Loucy (cell line): ENCODE data around the gene GDF11.

Experiments
- H2AFZ ChIP-seq: fragments of 200-600 bp; sonication (generic); 2 replicates; pipeline ENCODE4 v1.6.0; 2016; ENCODE audit warnings: antibody characterized with exemption, mild to moderate bottlenecking, low read length, moderate library complexity
- H3F3A ChIP-seq: fragments of 200-600 bp; 2 replicates; pipeline ENCODE4 v1.6.0; 2016; ENCODE audit warnings: antibody characterized with exemption, low read depth, mild to moderate bottlenecking
- H3K27me3 ChIP-seq: fragments of 200-600 bp; sonication (generic); 2 replicates; pipeline ENCODE4 v1.6.1; 2014; ENCODE audit warnings: low read length, mild to moderate bottlenecking; ENCODE audit not compliant: insufficient read depth, poor library complexity, severe bottlenecking
- H3K36me3 ChIP-seq: fragments of 200-600 bp; sonication (generic); 2 replicates; pipeline ENCODE4 v1.6.1; 2016; ENCODE audit warnings: low read length; ENCODE audit not compliant: insufficient read depth
- H3K4me1 ChIP-seq: fragments of 200-600 bp; sonication (generic); 2 replicates; pipeline ENCODE4 v1.5.1; 2014; ENCODE audit warnings: low read length, mild to moderate bottlenecking; ENCODE audit not compliant: insufficient read depth, poor library complexity, severe bottlenecking
- H3K4me2 ChIP-seq: fragments of 200-600 bp; sonication (generic); 2 replicates; pipeline ENCODE4 v1.6.0; 2014; ENCODE audit warnings: antibody characterized with exemption, low read length, low read depth, mild to moderate bottlenecking; ENCODE audit not compliant: poor library complexity, severe bottlenecking
- H3K4me3 ChIP-seq: fragments of 200-600 bp; sonication (generic); 2 replicates; pipeline ENCODE4 v1.5.1; 2014; ENCODE audit warnings: low read length, mild to moderate bottlenecking, mixed read lengths; ENCODE audit not compliant: poor library complexity, severe bottlenecking
- H3K79me2 ChIP-seq: fragments of 200-600 bp; sonication (generic); 2 replicates; pipeline ENCODE4 v1.6.1; 2014; ENCODE audit warnings: low read length; ENCODE audit not compliant: insufficient read depth
- H3K9ac ChIP-seq: fragments of 200-600 bp; sonication (generic); 2 replicates; pipeline ENCODE4 v1.6.0; 2014; ENCODE audit warnings: mild to moderate bottlenecking, low read depth, low read length, moderate library complexity; ENCODE audit not compliant: poor library complexity, severe bottlenecking
- H3K9me2 ChIP-seq: fragments of 200-600 bp; sonication (generic); replicated peaks from 2 replicates; pipeline ENCODE4 v1.6.1; 2016; ENCODE audit warnings: low read depth, low read length, mixed read lengths
- H3K9me3 ChIP-seq: fragments of 200-600 bp; sonication (generic); 2 replicates; pipeline ENCODE4 v1.6.1; 2014; ENCODE audit warnings: mild to moderate bottlenecking, antibody characterized with exemption, low read length, low read depth; ENCODE audit not compliant: insufficient read depth
- H4K20me1 ChIP-seq: fragments of 200-600 bp; sonication (generic); 2 replicates; pipeline ENCODE4 v1.6.0; 2014; ENCODE audit warnings: antibody characterized with exemption, low read length, mild to moderate bottlenecking; ENCODE audit not compliant: insufficient read depth, poor library complexity, severe bottlenecking
- EZH2phosphoT487 ChIP-seq: fragments of 200-600 bp; IDR thresholded peaks from 2 replicates; pipeline ENCODE4 v1.6.1; 2018; ENCODE audit warnings: antibody characterized with exemption, mild to moderate bottlenecking, moderate library complexity, borderline replicate concordance
- TF ChIP-seq, protein P1 (sequence below): fragments of 200-600 bp; sonication (generic); conservative IDR thresholded peaks from 2 replicates; pipeline ENCODE4 v1.5.1; 2014; ENCODE audit warnings: mild to moderate bottlenecking, antibody characterized with exemption, low read length

The GDF11 gene

DNA sequence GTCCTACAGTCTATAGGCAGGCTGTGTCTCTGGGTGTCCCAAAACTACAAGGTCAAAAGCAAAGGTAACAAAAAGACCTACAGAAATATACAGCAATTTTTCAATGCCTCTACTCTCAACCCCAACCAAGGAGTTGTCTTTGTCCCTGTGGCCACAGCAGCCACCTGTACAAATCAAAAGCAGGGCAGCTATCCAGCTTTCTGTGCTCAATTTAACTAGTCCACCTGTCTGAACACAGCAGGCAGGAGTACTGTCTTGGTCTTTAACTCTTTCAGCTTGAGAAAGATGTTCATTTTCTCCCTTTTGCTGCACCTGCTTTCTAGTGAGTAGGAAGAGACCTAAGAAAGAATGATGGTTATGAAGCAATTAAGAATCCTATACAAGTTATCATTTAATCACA lies 19.7 kb downstream of the GDF11 start:
- Histone ChIP-seq H3K9me3 (peaks cover 5% of the 10 kb centered on the region; the same call in 1 of the 2 replicates), H3K9ac (no peak overlapping the region), H3K27me3 (no peaks in the 10 kb centered on the region), H3K36me3 (peaks cover 68% of the 10 kb centered on the region), H3K4me1 (no peaks in the 10 kb centered on the region), H3K4me3 (no peak overlapping the region), H2AFZ (no peak overlapping the region), H3K79me2 (peaks cover 5% of the 10 kb centered on the region; the same call in 1 of the 2 replicates), H3K9me2 (no peaks in the 10 kb centered on the region), H4K20me1 (no peaks in the 10 kb centered on the region), H3K4me2 (no peak overlapping the region), H3F3A (no peaks in the 10 kb centered on the region)
- TF ChIP-seq, protein P1, sequence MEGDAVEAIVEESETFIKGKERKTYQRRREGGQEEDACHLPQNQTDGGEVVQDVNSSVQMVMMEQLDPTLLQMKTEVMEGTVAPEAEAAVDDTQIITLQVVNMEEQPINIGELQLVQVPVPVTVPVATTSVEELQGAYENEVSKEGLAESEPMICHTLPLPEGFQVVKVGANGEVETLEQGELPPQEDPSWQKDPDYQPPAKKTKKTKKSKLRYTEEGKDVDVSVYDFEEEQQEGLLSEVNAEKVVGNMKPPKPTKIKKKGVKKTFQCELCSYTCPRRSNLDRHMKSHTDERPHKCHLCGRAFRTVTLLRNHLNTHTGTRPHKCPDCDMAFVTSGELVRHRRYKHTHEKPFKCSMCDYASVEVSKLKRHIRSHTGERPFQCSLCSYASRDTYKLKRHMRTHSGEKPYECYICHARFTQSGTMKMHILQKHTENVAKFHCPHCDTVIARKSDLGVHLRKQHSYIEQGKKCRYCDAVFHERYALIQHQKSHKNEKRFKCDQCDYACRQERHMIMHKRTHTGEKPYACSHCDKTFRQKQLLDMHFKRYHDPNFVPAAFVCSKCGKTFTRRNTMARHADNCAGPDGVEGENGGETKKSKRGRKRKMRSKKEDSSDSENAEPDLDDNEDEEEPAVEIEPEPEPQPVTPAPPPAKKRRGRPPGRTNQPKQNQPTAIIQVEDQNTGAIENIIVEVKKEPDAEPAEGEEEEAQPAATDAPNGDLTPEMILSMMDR, result no peak
- TF ChIP-seq EZH2phosphoT487, result no peak

GRCh38 chr12:55765736-55766290 lies 22.9 kb downstream of the GDF11 start:
- no peaks in the 10 kb centered on the region for H3K9me3 ChIP-seq
- H3K9ac ChIP-seq, result no peak overlapping the region
- TF ChIP-seq, protein P1, result no peak
- no peak for TF ChIP-seq EZH2phosphoT487

DNA sequence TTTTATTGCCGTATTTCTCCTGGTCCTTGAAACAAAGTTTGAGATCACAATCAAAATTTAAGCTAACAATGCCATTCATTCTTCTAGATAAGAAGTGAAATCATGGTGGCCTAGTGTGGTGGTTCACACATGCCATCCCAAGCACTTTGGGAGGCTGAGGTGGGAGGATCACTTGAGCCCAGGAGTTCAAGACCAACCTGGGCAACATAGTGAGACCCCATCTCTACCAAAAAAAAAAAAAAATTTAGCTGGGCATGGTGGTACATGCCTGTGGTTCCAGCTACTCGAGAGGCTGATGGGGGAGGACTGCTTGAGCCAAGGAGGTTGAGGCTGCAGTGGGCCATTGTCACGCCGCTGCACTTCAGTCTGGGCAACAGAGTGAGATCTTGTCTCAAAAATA lies 24.2 kb downstream of the GDF11 start:
- peaks cover 66% of the 10 kb centered on the region; the same call in 1 of the 2 replicates for H3K36me3 ChIP-seq
- H3K4me3 ChIP-seq, result no peak overlapping the region

More at GRCh38 chr12:55765736-55766290, 22.9 kb downstream of the GDF11 start:
- Histone ChIP-seq H3K4me2 (no peak overlapping the region), H3K9me2 (no peaks in the 10 kb centered on the region), H3K4me3 (no peak overlapping the region), H3K4me1 (no peaks in the 10 kb centered on the region), H3K27me3 (no peaks in the 10 kb centered on the region), H3K79me2 (peaks cover 9% of the 10 kb centered on the region; the same call in 1 of the 2 replicates), H3K36me3 (peaks cover 54% of the 10 kb centered on the region; the same call in 1 of the 2 replicates), H3F3A (no peaks in the 10 kb centered on the region), H4K20me1 (no peaks in the 10 kb centered on the region), H2AFZ (no peak overlapping the region)

More for the DNA sequence above, 24.2 kb downstream of the GDF11 start:
- Histone ChIP-seq H3K9me2 (no peaks in the 10 kb centered on the region), H3K27me3 (no peaks in the 10 kb centered on the region), H4K20me1 (no peaks in the 10 kb centered on the region), H3K9me3 (no peaks in the 10 kb centered on the region), H3K4me2 (no peak overlapping the region), H3K79me2 (peaks cover 17% of the 10 kb centered on the region; the same call in 1 of the 2 replicates), H3F3A (no peaks in the 10 kb centered on the region), H3K9ac (no peak overlapping the region), H3K4me1 (no peaks in the 10 kb centered on the region), H2AFZ (no peak overlapping the region)
- TF ChIP-seq, protein P1, result no peak
- no peak for TF ChIP-seq EZH2phosphoT487
